HEK293 (cell line): ENCODE results near the gene ACTN3.

Source experiments
- SP2 ChIP-seq: fragments of 450-650 bp; formaldehyde crosslinking; IDR thresholded peaks from 2 replicates; pipeline ENCODE4 v1.5.1; 2016; ENCODE audit warnings: missing biosample characterization, missing genetic modification characterization
- TCF7L2 ChIP-seq: IDR thresholded peaks from 2 replicates; pipeline ENCODE4 v1.6.1; 2011; ENCODE audit warnings: low read depth, mild to moderate bottlenecking, inconsistent platforms, low read length, moderate library complexity, borderline replicate concordance
- ZBTB21 ChIP-seq: fragments of 450-650 bp; formaldehyde crosslinking; IDR thresholded peaks from 2 replicates; pipeline ENCODE4 v1.5.1; 2017; ENCODE audit warnings: missing biosample characterization, missing genetic modification characterization
- ZNF24 ChIP-seq: fragments of 450-650 bp; formaldehyde crosslinking; IDR thresholded peaks from 2 replicates; pipeline ENCODE4 v1.5.1; 2016; ENCODE audit warnings: missing biosample characterization, missing genetic modification characterization
- ZNF416 ChIP-seq: fragments of 450-650 bp; formaldehyde crosslinking; IDR thresholded peaks from 2 replicates; pipeline ENCODE4 v1.5.1; 2016; ENCODE audit warnings: missing biosample characterization, missing genetic modification characterization
- ZNF426 ChIP-seq: fragments of 450-650 bp; formaldehyde crosslinking; IDR thresholded peaks from 2 replicates; pipeline ENCODE4 v1.5.1; 2017; ENCODE audit warnings: missing biosample characterization, missing genetic modification characterization, mild to moderate bottlenecking, inconsistent platforms, moderate library complexity
- ZNF610 ChIP-seq: fragments of 450-650 bp; formaldehyde crosslinking; IDR thresholded peaks from 2 replicates; pipeline ENCODE4 v1.5.1; 2016; ENCODE audit warnings: missing biosample characterization, missing genetic modification characterization, borderline replicate concordance
- ZNF830 ChIP-seq: fragments of 450-650 bp; IDR thresholded peaks from 2 replicates; pipeline ENCODE4 v1.5.0; 2018; ENCODE audit warnings: missing biosample characterization, missing genetic modification characterization, low read depth, mild to moderate bottlenecking, moderate library complexity
- TF ChIP-seq, protein P1 (sequence below): fragments of 450-650 bp; formaldehyde crosslinking; IDR thresholded peaks from 2 replicates; pipeline ENCODE4 v1.5.1; 2016; ENCODE audit warnings: missing biosample characterization, missing genetic modification characterization

- TF ChIP-seq ZBTB21 (tag by site-specific recombination) = no peak
- TF ChIP-seq SP2 (tag by site-specific recombination) = no peak
- no peak for TF ChIP-seq ZNF830 (tag by site-specific recombination)
- TF ChIP-seq ZNF24 = no peak
- TF ChIP-seq, protein P1, sequence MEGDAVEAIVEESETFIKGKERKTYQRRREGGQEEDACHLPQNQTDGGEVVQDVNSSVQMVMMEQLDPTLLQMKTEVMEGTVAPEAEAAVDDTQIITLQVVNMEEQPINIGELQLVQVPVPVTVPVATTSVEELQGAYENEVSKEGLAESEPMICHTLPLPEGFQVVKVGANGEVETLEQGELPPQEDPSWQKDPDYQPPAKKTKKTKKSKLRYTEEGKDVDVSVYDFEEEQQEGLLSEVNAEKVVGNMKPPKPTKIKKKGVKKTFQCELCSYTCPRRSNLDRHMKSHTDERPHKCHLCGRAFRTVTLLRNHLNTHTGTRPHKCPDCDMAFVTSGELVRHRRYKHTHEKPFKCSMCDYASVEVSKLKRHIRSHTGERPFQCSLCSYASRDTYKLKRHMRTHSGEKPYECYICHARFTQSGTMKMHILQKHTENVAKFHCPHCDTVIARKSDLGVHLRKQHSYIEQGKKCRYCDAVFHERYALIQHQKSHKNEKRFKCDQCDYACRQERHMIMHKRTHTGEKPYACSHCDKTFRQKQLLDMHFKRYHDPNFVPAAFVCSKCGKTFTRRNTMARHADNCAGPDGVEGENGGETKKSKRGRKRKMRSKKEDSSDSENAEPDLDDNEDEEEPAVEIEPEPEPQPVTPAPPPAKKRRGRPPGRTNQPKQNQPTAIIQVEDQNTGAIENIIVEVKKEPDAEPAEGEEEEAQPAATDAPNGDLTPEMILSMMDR (tag by site-specific recombination) = no peak
- TF ChIP-seq ZNF426 = no peak
- TF ChIP-seq ZNF416 (tag by site-specific recombination) = no peak
- TF ChIP-seq TCF7L2 = no peak
- no peak for TF ChIP-seq ZNF610
These were observed 7.9 kb downstream of the ACTN3 start for GRCh38 chr11:66554602-66555001.
